Measurements from ENCODE around the gene DNM1L. TPM values are rescaled to one million over a fixed set of nuclear protein-coding genes. Genes with fewer than 3 reads are reported as not detected.

DNM1L gene
- total and polyA plus RNA-seq, 8 donors = 44.1 to 128 (median 113) TPM

GRCh38 chr12:32756476-32757066, 77.5 kb downstream of the DNM1L start:
- Histone ChIP-seq H3K27me3 (peaks cover 0 to 13% of the 10 kb centered on the region in 2 donors), H3K4me3 (peak overlapping the region in 1 of 2 donors; percentile 76), H3K9me3 (no peaks in the 10 kb centered on the region), H3K4me1 (peaks cover 7 to 20% of the 10 kb centered on the region in 2 donors), H3K36me3 (peaks cover 3 to 17% of the 10 kb centered on the region in 2 donors), H3K27ac (peak overlapping the region in 1 of 2 donors; percentile 93)
- intact Hi-C loops (cut with DNase I) = no loop called here
- ATAC-seq (no peak), DNase-seq (peak in 2 of 4 donors; percentile 79 to 87)
- no peak for TF ChIP-seq CTCF (IDR thresholded peaks at IDR 0.05)

- no peak overlapping the region for H3K4me3 ChIP-seq
- peaks cover 3 to 11% of the 10 kb centered on the region in 2 donors for H3K36me3 ChIP-seq
- H3K9me3 ChIP-seq = no peaks in the 10 kb centered on the region
- no peak overlapping the region for H3K27ac ChIP-seq
- TF ChIP-seq CTCF (IDR thresholded peaks at IDR 0.05) = no peak
- peaks cover 7 to 20% of the 10 kb centered on the region in 2 donors for H3K4me1 ChIP-seq
- ATAC-seq = no peak
- intact Hi-C loops (cut with DNase I) = no loop called here
- peaks cover 0 to 13% of the 10 kb centered on the region in 2 donors for H3K27me3 ChIP-seq
- no peak for DNase-seq
These were observed 78.1 kb downstream of the DNM1L start for GRCh38 chr12:32757157-32757556.

GRCh38 chr12:32761716-32762115, 82.6 kb downstream of the DNM1L start:
- no peaks in the 10 kb centered on the region for H3K36me3 ChIP-seq
- no peaks in the 10 kb centered on the region for H3K9me3 ChIP-seq
- no peak for DNase-seq
- intact Hi-C loops (cut with DNase I) = loop anchor here in 1 of 2 donors (10.0 kb wide), 1 partner anchor 163 kb away; no protein-coding TSS in a partner anchor
- peaks cover 0 to 28% of the 10 kb centered on the region in 2 donors for H3K27me3 ChIP-seq
- no peak for TF ChIP-seq CTCF (IDR thresholded peaks at IDR 0.05)
- no peak overlapping the region for H3K4me3 ChIP-seq
- ATAC-seq = no peak
- no peaks in the 10 kb centered on the region for H3K4me1 ChIP-seq
- H3K27ac ChIP-seq = no peak overlapping the region

- intact Hi-C loops (cut with DNase I) = loop anchor here in 1 of 2 donors (10.0 kb wide), 1 partner anchor 159 kb away; no protein-coding TSS in a partner anchor
- Histone ChIP-seq H3K27ac (no peak overlapping the region), H3K4me1 (no peaks in the 10 kb centered on the region), H3K27me3 (peaks cover 0 to 37% of the 10 kb centered on the region in 2 donors), H3K36me3 (no peaks in the 10 kb centered on the region), H3K4me3 (no peak overlapping the region), H3K9me3 (no peaks in the 10 kb centered on the region)
- TF ChIP-seq CTCF (IDR thresholded peaks at IDR 0.05) = no peak
- ATAC-seq = no peak
- DNase-seq = peak in 1 of 4 donors; percentile 34
These were observed 86.8 kb downstream of the DNM1L start for GRCh38 chr12:32765906-32766305.

GRCh38 chr12:32768518-32768917, 89.4 kb downstream of the DNM1L start:
- no peaks in the 10 kb centered on the region for H3K4me1 ChIP-seq
- no peak for TF ChIP-seq CTCF (IDR thresholded peaks at IDR 0.05)
- no peak for ATAC-seq
- no peak overlapping the region for H3K4me3 ChIP-seq
- DNase-seq = no peak
- peaks cover 0 to 35% of the 10 kb centered on the region in 2 donors for H3K27me3 ChIP-seq
- no peak overlapping the region for H3K27ac ChIP-seq
- intact Hi-C loops (cut with DNase I) = loop anchor here in 1 of 2 donors (10.0 kb wide), 1 partner anchor 156 kb away; no protein-coding TSS in a partner anchor
- H3K9me3 ChIP-seq = no peaks in the 10 kb centered on the region
- no peaks in the 10 kb centered on the region for H3K36me3 ChIP-seq

All from left lung (tissue), 10 donors.